ENCODE data around the gene ERBB2. TPM values are rescaled to one million over a fixed set of nuclear protein-coding genes. Genes with fewer than 3 reads are reported as not detected.
"Not testable (repeated sequence)": the region's sequence is repeated elsewhere in the genome, so short reads cannot be mapped to it uniquely, and the experiment has no call there.

The ERBB2 gene
- total RNA-seq, 1 experiment from 2014 or later, result 1.8 TPM

DNA sequence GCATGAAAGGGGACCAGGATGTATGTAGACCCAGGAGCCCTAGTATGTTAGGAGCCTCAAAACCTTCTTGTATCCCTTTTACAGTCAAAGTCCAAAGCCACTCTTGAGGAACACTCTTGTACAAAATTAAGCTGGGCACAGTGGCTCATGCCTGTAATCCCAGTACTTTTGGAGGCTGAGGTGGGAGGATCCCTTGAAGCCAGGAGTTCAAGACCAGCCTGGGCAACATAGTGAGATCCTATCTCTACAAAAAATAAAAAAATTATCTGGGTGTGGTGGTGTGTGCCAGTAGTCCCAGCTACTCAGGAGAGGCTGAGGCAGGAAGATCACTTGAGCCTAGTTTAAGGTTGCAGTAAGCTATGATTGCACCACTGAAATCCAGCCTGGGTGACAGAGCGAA is 26.1 kb downstream of the ERBB2 start:
- not testable (repeated sequence) for DNase-seq (ENCODE audit: low read depth)

DNA sequence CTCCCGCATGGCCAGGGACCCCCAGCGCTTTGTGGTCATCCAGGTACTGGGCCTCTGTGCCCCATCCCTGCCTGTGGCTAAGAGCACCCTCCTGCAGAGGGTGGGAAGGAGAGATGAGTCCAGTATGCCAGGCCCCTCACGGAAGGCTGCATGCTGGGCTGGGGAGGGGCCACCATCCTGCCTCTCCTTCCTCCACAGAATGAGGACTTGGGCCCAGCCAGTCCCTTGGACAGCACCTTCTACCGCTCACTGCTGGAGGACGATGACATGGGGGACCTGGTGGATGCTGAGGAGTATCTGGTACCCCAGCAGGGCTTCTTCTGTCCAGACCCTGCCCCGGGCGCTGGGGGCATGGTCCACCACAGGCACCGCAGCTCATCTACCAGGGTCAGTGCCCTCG is 26.8 kb downstream of the ERBB2 start:
- no peak for DNase-seq (ENCODE audit: low read depth)

DNA sequence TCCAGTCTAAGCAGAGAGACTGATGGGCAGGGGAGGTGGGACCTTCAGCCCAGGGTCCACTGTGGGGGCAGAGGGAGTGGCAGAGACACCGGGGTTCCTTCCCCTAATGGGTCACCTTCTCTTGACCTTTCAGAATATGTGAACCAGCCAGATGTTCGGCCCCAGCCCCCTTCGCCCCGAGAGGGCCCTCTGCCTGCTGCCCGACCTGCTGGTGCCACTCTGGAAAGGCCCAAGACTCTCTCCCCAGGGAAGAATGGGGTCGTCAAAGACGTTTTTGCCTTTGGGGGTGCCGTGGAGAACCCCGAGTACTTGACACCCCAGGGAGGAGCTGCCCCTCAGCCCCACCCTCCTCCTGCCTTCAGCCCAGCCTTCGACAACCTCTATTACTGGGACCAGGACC is 27.7 kb downstream of the ERBB2 start:
- DNase-seq (ENCODE audit: low read depth), result no peak

DNA sequence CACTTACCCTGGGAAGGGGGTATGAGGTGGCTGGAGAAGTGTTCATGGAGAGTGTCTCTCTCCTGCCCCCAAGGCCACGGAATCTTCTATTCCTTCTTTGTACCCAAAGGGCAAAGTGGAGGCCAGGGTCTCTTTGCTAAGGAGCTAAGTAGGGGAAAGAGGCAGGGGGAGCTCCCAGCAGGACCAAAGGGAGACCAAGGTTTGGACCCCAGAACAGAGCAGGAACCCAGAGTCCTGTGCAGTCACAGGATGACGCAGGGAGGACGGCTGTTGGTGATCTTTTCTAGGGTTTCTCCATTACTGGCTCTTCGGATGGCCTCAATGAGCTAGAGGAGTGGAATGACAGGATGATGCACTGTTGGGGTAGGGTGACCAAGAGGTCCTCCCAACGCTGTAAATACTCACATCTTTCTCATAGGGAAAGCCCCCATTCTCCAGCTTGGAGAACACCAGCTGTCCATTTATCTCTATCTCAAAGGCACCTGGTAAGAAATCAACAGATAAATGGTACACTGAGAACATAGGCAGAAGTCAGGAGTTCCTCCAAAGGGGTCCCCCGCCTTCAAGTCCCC is 29.5 kb downstream of the ERBB2 start:
- no peak for DNase-seq (ENCODE audit: low read depth)

DNA sequence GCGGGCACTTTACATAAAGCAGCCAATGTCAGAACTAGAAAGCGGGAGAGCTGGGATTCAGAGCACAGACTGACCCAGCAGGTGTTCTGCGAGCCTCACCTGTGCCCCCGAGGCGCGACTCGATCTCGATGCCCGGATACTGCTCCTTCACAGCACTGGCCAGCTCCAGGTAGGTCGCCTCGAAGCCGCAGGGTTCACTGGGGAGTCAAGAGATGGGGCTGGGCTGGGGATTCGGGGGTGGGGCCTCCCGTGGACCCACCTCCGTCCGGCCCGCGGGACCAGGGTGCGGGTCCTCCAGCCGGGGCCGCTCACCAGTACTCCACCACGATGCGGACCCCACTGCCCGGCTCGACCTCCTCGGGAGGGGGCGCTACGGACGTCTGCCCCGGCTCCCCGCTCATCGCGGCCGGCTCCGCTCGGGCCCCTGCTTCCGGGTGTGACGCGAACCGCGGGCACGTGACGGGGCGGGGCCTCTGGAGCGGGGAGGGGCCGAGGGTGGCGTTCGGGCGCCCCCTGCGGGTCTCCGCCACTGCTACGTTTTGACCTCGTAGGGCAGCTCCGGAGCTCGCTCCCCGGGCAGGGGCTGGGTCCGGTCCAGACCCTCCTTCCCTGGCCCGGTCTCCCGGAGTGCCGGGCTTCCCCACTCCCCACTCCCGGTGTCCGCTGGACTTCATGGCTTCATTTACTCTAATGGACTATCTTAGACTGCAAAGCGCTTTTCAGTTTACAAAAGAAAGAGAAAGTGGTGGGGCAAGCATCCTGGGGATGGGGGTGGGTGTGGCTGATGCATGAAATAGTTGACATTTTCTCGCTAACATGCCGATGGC is 30.4 kb downstream of the ERBB2 start, which contains the start of gene MIEN1:
Gene MIEN1 (minus strand): TSS at position 438 of the 827 bp plus-strand sequence. CDS start 37 bp downstream, at position 401.
- DNase-seq (ENCODE audit: low read depth), result peak; percentile 72

DNA sequence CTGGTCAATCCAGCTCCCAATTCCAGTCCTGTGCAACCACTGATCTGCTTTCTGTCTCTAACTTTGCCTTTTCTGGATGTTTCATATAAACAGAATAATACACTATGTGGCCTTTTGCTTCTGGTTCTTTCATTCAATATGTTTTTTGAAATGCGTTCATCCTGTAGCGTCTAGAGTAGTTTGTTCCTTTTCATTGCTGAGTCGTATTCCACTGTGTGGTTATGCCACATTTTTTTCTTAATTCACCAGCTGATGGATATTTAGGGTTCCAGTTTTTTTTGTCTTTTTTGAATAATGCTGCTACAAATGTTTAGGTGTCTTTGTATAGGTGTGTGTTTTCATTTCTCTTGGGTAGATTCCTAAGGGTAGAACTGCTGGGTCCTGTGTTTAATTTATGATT is 32.7 kb downstream of the ERBB2 start:
- no peak for DNase-seq (ENCODE audit: low read depth)

DNA sequence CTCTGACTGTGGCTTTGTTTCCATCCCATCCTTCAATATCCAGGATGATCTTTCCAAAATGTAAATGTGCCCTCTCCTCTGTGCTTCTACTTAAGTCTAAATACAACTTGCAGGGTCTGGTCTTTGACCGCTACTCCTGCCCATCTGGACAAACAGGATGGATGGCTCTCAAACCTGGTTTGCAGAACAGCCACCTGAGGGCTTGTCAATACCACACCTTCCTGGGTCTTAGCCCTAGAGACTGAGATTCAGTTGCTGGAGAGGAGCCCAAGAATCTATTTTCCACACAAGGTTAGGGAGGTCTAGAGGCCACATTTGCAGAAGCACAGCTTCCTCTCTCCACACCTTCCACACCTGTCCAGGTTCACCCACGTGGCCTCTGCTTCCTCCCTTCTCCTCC is 36.0 kb downstream of the ERBB2 start:
- DNase-seq (ENCODE audit: low read depth), result no peak

DNA sequence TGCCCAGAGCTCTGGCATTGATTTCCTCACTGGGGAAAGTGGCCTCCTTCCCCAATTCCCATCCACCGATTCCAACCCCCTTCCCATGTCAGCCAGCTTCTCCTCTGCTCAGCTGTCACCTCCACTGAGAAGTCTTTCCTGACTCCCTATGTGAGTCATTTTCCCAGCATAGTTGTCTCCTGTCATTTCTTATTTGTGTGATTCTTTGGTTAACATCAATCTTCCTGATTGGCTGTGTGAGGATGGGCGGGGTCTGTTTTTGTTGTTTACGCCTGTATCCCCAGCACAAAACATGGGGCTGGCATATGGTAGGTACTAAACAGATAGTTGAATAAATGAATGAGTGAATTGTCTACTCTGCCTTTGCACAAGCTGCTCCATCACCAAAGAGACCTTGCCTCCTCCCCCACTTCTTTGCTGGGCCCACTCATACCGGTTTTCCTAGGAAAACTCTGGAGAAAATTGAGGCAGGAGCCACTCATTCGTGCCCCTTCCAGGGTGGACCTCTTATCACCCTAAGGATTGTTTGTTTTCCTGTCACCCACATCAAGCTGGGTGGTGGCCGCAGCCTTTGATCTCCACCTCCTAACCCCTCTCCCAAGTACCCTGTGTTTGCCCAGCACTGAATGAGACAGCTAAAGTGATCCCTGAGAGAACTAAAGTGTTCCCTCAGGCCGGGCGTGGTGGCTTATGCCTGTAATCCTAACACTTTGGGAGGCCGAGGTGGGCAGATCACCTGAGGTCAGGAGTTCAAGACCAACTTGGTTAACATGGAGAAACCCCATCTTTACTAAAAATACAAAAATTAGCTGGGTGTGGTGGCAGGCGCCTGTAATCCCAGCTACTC is 36.7 kb downstream of the ERBB2 start:
- peak; percentile 56 for DNase-seq (ENCODE audit: low read depth)

DNA sequence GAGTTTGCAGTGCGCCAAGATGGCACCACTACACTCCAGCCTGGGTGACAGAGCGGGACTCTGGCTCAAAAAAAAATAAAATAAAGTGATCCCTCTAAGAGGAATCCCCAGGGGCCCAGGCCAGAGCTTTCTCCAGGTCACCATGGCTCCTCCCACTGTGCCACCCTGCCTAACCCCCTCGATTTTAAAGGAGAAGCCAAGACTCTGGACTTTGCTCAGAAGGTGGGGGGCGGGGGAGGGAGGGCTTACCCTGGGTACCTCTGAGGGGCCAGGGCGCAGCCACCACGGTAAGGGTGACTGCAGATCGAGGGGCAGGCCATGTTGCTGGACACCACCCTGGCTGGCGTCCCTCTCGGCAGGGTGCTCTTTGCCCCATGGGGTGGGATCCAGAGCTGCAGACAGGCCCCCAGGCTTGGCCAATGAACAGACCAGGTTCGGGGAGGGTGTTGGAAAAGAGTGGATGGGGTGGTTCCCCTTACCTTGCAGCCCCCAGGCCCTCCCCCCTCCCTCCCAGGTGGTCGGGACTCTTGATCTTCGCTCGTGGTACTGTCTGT is 37.4 kb downstream of the ERBB2 start:
- no peak for DNase-seq (ENCODE audit: low read depth)

DNA sequence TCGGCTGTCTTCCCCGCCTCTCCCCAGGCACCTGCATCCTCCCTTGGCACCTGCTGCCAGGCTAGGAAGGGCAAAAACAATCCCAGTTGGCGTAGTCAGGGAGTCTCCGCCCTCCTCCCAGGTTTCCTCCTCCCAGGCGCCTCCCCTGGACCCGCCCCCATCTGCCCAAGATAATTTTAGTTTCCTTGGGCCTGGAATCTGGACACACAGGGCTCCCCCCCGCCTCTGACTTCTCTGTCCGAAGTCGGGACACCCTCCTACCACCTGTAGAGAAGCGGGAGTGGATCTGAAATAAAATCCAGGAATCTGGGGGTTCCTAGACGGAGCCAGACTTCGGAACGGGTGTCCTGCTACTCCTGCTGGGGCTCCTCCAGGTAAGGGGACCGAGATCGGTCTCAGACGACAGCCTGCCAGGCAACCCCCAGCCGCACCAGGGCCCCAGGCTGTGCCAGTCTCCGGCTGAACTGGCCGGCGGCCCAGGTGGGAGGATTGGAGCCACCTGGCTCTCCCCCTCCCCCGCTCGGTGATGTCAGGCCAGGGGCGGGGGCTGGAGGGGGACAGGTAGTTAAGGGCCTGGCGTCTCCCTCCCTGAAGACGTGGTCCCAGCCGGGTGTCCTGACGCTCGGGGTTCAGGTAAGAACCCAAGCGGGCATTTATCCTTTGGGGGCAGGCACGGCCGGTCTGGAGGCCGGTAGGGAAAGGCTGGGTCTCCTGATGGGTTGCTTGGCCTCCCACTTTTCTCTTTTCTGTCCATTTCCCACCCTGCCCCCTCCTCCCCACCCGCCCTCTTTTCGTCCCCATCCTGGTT is 38.1 kb downstream of the ERBB2 start, which contains the start of gene GRB7:
Gene GRB7 (plus strand): TSS at position 179 of the 808 bp plus-strand sequence. CDS start 4,364 bp downstream, outside the sequence.
- DNase-seq (ENCODE audit: low read depth), result no peak

DNA sequence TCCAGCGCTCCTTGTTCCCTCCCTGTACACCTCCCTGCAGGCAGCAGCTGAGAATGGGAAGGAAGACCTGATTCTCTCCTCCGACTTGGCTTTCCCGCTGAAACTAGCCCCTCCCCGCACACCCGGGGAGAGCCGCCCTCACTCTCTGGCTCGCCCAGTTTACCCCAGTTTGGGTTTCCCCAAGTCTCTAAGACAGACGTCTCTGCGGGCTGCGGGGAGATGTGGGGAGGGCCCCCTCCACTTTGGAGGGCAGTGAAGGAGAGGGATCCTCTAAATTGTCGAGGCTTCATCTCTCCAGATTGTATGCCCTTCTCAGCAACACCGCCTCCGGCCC is 38.7 kb downstream of the ERBB2 start:
- no peak for DNase-seq (ENCODE audit: low read depth)

DNA sequence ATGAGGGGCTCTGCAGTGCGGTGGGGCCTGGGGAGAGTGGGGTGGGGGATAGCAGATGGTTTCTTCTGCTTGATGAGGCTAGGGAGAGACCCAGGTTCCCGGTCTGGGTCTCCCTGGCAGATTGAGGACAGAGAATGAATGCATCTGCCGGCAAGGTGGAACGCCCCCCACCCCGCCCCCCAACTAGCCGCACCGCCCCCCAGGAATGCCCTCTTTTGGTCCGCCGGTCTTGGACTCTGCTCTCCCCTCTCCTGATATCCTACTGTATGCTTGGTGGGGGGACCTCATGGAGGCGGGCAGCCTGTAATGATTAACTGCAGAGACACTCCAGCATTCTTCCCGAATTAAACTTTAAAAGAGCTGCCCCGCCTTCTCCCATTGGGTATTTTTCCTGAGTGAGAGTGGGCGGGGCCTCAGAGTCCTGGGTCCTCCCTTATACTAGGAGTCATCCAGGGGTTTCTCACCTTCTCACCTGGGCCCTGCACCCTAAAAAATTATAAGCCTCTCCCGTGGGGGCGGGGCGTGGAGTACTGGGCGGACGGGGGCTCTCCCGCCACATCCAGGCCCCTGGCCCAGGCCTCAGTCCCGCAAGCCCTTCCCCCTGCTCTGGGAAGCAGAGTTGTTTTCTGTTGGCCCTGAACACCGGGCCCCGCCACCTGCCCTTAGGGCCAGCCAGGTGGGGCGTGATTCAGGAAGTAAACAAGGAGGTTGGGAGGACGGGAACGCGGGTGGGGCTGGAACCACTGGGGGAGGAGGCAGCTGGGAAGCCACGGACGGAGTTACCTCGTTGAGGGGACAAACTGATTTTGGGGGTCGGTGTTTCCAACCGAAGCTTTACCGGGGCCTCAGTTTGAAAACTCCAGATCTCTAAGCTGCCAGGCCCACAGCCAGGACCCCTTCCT is 39.4 kb downstream of the ERBB2 start:
- DNase-seq (ENCODE audit: low read depth), result peak; percentile 64

DNA sequence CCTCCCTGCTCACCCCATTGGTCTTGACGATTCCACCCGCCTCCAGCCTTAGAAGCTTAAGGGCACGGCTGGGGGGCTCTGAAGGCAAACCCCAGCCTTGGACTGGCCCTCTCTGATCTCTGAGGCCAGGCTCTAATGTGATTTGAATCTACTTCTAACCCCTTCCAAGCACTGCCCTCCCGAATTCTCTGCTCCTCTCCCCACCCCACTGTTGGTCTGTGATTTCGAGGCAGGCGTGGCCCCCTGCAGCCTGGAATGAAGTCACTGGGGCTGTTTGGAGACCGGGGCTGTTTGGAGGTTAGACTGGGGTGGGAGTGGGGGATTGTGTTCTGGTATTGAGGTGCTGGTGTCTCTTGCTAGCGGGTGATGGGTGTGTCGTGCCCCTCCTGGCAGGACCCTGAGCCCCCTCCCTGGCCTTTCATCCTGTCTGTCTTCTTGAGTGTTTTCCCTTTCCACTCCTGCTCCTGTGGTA is 40.1 kb downstream of the ERBB2 start:
- DNase-seq (ENCODE audit: low read depth), result no peak

DNA sequence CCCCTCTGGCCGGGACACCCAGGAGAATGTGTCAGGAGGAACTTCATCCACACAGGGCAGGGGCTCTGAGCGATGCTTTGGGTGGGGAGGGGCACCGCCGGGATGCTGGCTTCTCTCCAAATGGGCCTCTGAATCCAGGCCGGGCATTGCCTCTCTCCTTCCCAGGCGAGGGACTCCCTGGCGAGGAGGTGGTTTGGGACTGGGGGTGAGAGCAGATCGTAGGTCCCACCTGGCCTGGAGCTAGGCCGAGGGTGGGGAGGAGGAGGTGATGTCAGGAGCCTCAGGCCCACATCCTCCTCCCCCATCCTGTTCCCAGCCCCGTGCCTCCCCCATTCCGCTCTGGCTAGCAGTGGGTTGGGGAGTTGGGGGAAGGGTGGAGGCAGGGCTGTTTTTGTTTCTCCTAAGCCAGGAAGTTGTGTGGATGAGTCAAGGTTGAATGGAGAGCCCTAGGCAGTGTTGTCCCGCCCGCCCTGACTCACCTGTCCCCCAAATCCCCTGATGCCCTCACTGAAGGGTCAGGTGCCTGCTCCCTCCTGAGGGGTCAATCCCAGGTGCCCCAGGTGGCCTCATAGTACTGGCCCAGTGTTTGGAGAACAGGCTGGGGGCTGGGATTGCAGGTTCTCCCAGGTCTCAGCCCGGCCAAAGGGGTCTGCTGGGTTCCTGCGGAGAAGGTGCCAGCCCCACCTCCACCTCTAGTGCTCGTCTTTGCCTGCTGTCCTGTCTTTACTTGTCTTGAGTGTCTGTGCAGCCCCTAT is 40.7 kb downstream of the ERBB2 start:
- peak; percentile 86 for DNase-seq (ENCODE audit: low read depth)

DNA sequence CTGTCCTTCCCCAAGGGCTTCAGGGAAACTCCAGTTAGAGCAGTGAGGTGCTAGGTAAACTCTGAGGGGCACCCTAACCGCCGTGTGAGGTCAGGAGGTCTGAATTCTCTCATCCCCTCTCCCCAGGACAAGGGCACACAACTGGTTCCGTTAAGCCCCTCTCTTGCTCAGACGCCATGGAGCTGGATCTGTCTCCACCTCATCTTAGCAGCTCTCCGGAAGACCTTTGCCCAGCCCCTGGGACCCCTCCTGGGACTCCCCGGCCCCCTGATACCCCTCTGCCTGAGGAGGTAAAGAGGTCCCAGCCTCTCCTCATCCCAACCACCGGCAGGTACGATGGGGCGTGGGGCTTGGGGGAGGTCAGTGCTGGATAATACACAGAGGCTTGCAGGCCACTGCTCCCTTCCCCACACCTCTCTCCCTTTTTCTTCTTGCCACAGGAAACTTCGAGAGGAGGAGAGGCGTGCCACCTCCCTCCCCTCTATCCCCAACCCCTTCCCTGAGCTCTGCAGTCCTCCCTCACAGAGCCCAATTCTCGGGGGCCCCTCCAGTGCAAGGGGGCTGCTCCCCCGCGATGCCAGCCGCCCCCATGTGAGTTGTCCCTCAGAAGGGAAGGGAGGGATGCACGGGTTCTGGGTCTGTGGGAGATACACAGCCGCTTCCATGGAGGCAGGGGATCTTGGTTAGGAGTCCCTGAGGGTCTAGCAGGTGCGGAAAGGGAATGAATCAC is 42.4 kb downstream of the ERBB2 start:
- DNase-seq (ENCODE audit: low read depth), result no peak

DNA sequence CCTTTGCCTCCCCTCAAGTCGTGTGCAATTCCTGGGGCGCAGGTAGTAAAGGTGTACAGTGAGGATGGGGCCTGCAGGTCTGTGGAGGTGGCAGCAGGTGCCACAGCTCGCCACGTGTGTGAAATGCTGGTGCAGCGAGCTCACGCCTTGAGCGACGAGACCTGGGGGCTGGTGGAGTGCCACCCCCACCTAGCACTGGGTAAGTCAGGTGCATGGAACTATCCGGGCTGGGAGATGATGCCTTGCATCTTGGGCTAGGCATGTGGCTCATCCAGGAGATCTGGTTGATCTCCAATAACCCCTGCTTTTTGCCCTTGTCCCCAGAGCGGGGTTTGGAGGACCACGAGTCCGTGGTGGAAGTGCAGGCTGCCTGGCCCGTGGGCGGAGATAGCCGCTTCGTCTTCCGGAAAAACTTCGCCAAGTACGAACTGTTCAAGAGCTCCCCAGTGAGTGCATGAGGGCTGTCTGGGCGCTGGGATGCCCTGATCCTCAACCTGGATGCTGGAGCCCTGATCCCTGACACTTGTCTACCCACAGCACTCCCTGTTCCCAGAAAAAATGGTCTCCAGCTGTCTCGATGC is 43.1 kb downstream of the ERBB2 start:
- DNase-seq (ENCODE audit: low read depth), result no peak

DNA sequence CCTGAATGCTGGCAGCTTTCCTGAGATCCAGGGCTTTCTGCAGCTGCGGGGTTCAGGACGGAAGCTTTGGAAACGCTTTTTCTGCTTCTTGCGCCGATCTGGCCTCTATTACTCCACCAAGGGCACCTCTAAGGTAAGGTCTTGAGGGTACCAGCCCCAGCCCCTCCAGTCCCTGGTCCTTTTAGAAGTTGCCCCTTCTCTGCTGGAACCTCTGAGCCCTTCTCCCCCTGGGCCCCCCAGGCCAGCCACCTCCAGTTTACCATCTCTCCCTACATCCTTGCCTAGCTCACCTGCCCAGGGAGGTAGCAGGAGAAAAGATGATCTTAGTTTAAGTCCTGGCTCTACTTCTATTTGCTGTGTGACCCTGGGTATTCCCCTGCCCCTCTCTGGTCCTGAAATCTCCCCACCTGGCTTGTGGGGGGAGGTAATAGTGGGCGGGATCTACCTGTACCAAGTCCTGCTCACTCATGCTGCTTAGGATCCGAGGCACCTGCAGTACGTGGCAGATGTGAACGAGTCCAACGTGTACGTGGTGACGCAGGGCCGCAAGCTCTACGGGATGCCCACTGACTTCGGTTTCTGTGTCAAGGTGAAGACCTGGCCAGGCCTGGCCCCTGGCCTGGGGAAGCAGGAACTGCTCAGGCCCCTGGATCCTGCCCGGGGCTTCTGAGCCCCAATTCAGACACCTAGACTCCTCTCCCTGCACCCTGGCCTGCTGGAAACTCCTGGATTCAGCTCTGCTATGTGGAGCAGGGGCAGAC is 44.4 kb downstream of the ERBB2 start:
- DNase-seq (ENCODE audit: low read depth), result no peak

DNA sequence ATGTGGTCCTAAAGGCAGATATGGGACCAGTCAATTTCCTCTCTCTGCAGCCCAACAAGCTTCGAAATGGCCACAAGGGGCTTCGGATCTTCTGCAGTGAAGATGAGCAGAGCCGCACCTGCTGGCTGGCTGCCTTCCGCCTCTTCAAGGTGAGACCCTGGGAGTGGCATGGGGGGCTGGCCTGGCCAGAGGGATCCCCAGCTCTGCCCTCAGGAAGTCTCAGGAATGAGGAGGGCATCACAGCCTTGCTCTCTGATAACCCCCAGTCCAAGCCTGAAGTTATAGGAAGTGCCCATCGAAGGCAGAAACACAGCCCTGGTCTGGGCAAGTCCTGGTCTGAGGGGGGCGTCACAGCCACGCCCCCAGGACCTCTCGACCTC is 45.0 kb downstream of the ERBB2 start:
- DNase-seq (ENCODE audit: low read depth), result no peak

Measured in M059J (cell line).